Peyer's patch (tissue), 4 donors: ENCODE results near the gene PGGT1B. TPM values are rescaled to one million over a fixed set of nuclear protein-coding genes. Genes with fewer than 3 reads are reported as not detected.

Source experiments
- DNase-seq, 3 donors: peaks; one replicate each; pipeline ENCODE4 v3.0.0-alpha.2; 2017 to 2019
- H3K27ac ChIP-seq, 4 donors: fragments of 200-600 bp; sonication (generic); one replicate each; pipeline ENCODE4 v1.5.1; 2016 to 2019
- H3K27me3 ChIP-seq, 2 donors: fragments of 200-600 bp; sonication (generic); one replicate each; pipeline ENCODE4 v1.5.1; 2019
- H3K36me3 ChIP-seq, 3 donors: fragments of 200-600 bp; sonication (generic); one replicate each; pipeline ENCODE4 v1.5.1; 2016 to 2019
- H3K4me1 ChIP-seq, 4 donors: fragments of 200-600 bp; sonication (generic); one replicate each; pipeline ENCODE4 v1.5.1; 2016 to 2019
- H3K4me3 ChIP-seq, 4 donors: fragments of 200-600 bp; sonication (generic); 1 replicate in 3 of 4; 2 replicates in 1 of 4; pipeline ENCODE4 v1.5.1; 2016 to 2019; ENCODE audit warnings: mild to moderate bottlenecking in 1 of 4
- H3K9me3 ChIP-seq, 4 donors: fragments of 200-600 bp; sonication (generic); one replicate each; pipeline ENCODE4 v1.5.1; 2016 to 2019; ENCODE audit warnings: mild to moderate bottlenecking in 1 of 4
- POLR2A ChIP-seq, 2 donors: fragments of 450-650 bp; IDR thresholded peaks; one replicate each; pipeline ENCODE4 v1.5.1; 2017; ENCODE audit warnings: antibody characterized with exemption in 2 of 2, mild to moderate bottlenecking in 2 of 2, moderate library complexity in 2 of 2
- small RNA-seq, 2 donors: library from RNA; depleted of rRNA; stranded (forward); fragments of <200 nt; gene quantifications; one replicate each; pipeline ENCODE3, GENCODE V24; 2016
- total RNA-seq, 4 donors: library from RNA; depleted of rRNA; stranded (reverse); fragments of >200 nt; gene quantifications; one replicate each; pipeline ENCODE4 v1.1.0, GENCODE V29; 2016
- TF ChIP-seq, protein P1 (sequence below), 6 experiments: fragments of 450-650 bp in 4 of 6; fragments of 200-600 bp in 2 of 6; sonication (generic) in 1 of 6; IDR thresholded peaks; one replicate each; pipeline ENCODE4 v1.5.1; 2017 to 2019; ENCODE audit warnings: antibody characterized with exemption in 6 of 6, mild to moderate bottlenecking in 3 of 6, moderate library complexity in 1 of 6

Gene PGGT1B
- total RNA-seq, 4 donors from 2014 or later = 12.8 to 34.7 (median 16.5) TPM

GRCh38 chr5:115160975-115161475, 101.7 kb downstream of the PGGT1B start:
- Histone ChIP-seq H3K4me1 (no peaks in the 10 kb centered on the region), H3K4me3 (no peak overlapping the region), H3K36me3 (peaks cover 0 to 3% (median 0%) of the 10 kb centered on the region in 3 donors), H3K27me3 (no peaks in the 10 kb centered on the region), H3K9me3 (peaks cover 0 to 8% (median 3%) of the 10 kb centered on the region in 4 donors), H3K27ac (no peak overlapping the region)
- TF ChIP-seq, protein P1, sequence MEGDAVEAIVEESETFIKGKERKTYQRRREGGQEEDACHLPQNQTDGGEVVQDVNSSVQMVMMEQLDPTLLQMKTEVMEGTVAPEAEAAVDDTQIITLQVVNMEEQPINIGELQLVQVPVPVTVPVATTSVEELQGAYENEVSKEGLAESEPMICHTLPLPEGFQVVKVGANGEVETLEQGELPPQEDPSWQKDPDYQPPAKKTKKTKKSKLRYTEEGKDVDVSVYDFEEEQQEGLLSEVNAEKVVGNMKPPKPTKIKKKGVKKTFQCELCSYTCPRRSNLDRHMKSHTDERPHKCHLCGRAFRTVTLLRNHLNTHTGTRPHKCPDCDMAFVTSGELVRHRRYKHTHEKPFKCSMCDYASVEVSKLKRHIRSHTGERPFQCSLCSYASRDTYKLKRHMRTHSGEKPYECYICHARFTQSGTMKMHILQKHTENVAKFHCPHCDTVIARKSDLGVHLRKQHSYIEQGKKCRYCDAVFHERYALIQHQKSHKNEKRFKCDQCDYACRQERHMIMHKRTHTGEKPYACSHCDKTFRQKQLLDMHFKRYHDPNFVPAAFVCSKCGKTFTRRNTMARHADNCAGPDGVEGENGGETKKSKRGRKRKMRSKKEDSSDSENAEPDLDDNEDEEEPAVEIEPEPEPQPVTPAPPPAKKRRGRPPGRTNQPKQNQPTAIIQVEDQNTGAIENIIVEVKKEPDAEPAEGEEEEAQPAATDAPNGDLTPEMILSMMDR (IDR thresholded peaks at IDR 0.05) = no peak
- TF ChIP-seq POLR2A (IDR thresholded peaks at IDR 0.05) = no peak
- DNase-seq = no peak

Small RNA genes lying within 50 kb of the gene (small RNA-seq; reads per million reads assigned to genes)
- 0 reads per million in 2 donors for gene HMGN1P15

Other genes with a start within 250 kb of the PGGT1B start
- gene TRIM36, start 93.0 kb downstream of the PGGT1B start, total RNA-seq = 10 to 100 TPM; 27.2 to 69.0 (median 48.7) TPM
- 10 to 100 TPM in 2 of 4 donors, 1 to 10 TPM in 2; 6.8 to 13.2 (median 10.5) TPM for gene CCDC112, start 33.8 kb upstream of the PGGT1B start, total RNA-seq